G401.6 (cell line): ENCODE data around the gene CD4.

ENCODE experiments used
- FAIRE-seq: peaks from 2 replicates; lab custom pipeline; 2012; peaks lifted over from hg19 to GRCh38; lab: Jason Lieb, UNC

CD4 gene

DNA sequence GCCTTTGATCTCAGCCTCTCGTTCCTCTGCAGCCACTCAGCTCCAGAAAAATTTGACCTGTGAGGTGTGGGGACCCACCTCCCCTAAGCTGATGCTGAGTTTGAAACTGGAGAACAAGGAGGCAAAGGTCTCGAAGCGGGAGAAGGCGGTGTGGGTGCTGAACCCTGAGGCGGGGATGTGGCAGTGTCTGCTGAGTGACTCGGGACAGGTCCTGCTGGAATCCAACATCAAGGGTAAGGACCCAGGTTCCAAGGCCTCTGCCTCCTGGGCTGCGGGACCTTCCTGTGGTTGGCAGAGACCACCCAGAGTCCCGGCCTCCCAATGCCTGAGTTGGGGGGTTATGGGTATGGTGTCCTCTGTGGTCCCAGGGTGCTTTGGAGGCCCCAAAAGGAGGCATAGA lies 27.8 kb downstream of the CD4 start:
- FAIRE-seq = no peak

DNA sequence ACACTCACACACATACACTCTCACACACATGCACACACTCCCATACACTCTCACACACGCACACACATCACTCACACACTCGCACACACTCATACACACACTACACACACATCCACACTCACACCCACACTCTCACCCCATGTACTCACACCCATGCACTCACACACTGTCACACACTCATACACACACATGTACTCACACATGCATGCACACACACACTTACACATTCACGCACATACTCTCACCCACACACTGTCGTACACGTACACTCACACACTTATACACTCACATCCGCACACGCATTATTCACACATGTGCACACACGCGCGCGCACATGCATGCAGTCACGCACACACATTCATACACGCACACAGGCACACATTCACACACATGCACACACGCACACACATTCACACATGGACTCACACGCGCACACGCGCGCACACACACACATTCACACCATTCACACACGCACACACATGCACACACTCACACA lies 28.4 kb downstream of the CD4 start:
- FAIRE-seq = no peak

- no peak for FAIRE-seq
These were observed 28.9 kb downstream of the CD4 start for GRCh38 chr12:6818222-6818621.

- FAIRE-seq = no peak
These were observed 29.3 kb downstream of the CD4 start for GRCh38 chr12:6818645-6819044.

DNA sequence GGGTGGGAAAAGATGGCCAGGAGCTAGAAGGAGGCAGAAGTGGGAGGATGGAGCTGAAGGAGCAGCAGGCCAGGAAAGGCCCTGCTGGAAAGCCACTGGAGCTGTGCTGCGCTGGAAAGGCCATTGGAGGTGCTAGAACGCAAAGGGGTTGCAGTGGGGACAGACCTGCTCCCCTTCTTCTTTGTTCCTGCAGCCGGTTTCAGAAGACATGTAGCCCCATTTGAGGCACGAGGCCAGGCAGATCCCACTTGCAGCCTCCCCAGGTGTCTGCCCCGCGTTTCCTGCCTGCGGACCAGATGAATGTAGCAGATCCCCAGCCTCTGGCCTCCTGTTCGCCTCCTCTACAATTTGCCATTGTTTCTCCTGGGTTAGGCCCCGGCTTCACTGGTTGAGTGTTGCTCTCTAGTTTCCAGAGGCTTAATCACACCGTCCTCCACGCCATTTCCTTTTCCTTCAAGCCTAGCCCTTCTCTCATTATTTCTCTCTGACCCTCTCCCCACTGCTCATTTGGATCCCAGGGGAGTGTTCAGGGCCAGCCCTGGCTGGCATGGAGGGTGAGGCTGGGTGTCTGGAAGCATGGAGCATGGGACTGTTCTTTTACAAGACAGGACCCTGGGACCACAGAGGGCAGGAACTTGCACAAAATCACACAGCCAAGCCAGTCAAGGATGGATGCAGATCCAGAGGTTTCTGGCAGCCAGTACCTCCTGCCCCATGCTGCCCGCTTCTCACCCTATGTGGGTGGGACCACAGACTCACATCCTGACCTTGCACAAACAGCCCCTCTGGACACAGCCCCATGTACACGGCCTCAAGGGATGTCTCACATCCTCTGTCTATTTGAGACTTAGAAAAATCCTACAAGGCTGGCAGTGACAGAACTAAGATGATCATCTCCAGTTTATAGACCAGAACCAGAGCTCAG lies 30.0 kb downstream of the CD4 start:
- FAIRE-seq = no peak

DNA sequence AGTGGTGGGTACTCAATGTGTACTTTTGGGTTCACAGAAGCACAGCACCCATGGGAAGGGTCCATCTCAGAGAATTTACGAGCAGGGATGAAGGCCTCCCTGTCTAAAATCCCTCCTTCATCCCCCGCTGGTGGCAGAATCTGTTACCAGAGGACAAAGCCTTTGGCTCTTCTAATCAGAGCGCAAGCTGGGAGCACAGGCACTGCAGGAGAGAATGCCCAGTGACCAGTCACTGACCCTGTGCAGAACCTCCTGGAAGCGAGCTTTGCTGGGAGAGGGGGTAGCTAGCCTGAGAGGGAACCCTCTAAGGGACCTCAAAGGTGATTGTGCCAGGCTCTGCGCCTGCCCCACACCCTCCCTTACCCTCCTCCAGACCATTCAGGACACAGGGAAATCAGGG lies 30.8 kb downstream of the CD4 start:
- no peak for FAIRE-seq

GRCh38 chr12:6821591-6822425 lies 32.5 kb downstream of the CD4 start, which contains the start of gene GPR162:
TSS of gene GPR162 (plus strand) at chr12:6821821. CDS start at chr12:6823899, 2,078 bp downstream.
- FAIRE-seq = no peak

DNA sequence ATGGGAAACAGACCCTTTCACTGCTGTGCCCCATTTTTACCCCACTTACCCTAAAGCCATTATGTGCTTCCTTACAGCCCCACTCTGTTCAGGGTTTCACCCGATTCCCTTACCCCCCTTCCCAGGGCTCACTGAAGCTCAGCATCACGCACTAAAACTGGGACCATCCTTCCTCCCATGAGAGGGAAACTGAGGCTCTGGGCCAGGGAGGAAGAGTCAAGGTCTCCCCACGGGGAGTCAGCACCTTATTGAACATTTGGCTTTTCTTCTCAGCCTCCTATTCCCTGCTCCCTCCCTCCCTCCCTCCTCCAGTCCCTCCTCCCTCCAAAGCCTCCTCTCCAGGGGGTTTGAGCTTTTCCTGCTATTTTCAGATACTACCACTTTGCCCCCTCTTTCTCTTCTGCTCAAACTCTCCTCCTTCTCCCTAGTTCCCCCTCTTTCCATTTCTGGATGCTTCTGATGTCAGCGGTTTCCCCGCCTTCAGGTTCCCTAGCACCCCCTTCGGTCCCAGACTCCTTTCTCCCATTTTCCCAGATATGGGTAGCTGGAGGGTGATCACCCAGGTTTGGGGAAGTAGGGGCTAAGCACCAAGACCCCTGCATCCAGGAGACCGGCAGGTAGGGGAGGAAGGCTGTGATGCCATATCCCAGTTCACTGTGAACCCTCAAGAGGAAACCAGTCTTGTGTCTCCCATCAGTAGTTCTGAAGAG lies 33.3 kb downstream of the CD4 start:
- no peak for FAIRE-seq

DNA sequence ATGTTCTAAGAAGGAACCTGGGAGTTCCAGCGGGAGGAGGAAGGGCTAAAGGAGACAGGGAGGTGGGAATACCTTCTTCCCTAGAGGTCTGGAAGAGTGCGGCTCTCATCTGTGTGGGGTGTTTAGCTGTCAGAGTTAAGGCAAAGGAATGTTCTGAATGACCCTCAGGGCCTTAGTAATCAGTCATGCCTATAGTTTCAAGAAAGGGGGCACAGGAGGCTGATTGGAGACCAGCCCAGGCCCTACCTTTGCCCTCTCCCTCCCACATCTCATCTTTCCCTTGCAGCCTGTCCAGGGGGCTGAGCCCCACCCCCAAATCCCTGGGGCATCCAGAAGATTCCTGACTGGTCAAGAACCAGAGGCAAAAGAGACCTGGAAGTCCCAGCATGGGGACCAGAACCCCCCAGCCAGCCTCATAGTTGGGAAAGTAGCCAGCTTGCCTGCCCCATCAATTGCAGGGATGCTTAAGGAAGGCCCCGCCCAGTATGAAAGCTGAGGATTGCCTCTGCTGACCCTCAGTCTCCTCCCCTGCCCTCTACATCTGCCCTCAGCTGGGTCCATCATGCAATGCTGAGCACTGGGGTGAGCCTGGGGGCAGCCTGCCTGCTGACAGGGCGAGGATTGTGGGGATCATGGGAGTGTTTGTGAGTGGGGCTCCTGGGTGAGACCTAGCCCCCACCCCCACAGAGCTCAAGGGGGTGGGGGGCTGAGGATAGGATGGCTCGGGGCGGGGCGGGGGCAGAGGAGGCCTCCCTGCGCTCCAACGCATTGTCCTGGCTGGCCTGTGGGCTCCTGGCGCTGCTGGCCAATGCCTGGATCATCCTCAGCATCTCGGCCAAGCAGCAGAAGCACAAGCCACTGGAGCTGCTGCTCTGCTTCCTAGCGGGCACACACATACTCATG lies 34.1 kb downstream of the CD4 start:
- FAIRE-seq = no peak

GRCh38 chr12:6824085-6824775 lies 34.9 kb downstream of the CD4 start:
- FAIRE-seq = no peak

DNA sequence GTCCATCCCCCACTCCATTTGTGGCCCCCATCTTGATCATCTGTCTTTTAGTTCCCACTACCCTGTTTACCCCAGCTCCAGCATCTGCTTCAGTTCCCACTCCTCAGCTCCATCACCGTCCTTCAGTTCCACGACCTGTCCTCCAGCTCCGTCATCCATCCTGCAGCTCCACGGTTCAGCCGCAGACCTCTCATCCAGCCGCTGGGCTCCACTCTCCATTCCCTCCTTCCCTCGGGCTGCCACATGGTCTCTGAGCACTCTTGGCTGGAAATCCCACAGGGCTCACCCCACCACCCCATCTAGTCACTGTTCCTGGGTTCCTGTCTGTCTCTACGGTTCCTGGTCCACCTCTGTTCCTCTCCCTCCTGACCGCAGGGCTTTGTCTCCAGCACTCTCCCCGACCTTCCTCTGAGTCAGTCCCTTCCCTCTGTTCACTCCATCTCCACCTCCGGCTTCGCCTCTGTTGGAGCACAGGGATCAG lies 35.6 kb downstream of the CD4 start:
- no peak for FAIRE-seq

DNA sequence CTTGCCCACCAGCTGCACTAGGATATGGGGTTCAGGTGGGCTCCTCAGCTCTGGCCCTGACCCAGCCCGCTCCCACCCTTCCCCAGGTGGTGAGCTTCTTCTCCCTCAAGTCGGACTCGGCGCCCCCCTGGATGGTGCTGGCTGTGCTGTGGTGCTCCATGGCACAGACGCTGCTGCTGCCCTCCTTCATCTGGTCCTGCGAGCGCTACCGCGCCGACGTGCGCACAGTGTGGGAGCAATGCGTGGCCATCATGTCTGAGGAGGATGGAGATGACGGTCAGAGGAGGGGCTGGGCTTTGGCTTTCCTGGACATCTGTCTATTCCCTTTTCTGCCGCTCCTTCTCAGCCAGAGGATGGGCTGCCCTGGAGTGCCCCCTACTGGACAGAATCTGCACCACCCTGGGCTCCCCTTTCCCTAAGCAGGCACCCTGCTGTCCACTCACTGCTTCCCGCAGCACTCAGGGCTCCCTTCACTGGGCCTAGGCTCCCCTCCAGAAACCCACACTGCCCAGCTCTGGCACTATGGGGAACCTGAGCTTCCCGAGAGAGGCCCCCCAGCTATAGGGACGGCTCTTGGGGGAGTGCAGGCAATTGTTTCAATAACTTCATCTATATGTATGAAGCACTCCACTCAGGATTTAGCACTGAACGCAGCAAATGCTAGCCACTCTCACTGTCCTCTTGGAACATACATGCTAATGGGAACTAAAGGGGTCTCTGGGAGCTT lies 36.2 kb downstream of the CD4 start:
- FAIRE-seq = peak; percentile 81

- no peak for FAIRE-seq
These were observed 36.9 kb downstream of the CD4 start for GRCh38 chr12:6826125-6826733.

DNA sequence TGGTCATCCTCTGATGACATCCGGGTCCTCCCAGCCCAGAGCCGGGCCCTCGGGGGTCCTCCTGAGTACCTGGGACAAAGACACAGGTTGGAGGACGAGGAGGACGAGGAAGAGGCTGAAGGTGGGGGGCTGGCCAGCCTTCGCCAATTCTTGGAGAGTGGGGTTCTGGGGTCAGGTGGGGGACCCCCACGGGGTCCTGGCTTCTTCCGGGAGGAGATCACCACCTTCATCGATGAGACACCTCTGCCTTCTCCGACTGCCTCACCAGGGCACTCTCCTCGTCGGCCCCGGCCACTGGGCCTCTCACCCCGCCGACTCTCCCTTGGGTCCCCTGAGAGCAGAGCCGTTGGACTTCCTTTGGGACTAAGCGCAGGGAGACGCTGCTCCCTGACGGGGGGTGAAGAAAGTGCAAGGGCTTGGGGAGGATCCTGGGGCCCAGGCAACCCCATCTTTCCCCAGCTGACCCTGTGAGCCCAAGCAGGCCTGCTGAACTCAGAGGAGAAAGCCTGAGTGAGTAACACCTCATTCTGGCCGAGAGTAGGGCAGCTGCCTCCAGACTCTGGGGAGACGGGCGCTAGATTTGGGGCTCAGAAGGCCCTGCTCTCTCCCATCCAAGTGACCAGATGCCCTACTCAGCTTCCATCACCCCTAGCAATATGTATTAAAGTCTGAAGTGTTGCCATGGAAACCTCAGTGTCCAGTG lies 37.6 kb downstream of the CD4 start:
- FAIRE-seq = no peak

GRCh38 chr12:6827437-6827911 lies 38.1 kb downstream of the CD4 start:
- peak; percentile 97 for FAIRE-seq

DNA sequence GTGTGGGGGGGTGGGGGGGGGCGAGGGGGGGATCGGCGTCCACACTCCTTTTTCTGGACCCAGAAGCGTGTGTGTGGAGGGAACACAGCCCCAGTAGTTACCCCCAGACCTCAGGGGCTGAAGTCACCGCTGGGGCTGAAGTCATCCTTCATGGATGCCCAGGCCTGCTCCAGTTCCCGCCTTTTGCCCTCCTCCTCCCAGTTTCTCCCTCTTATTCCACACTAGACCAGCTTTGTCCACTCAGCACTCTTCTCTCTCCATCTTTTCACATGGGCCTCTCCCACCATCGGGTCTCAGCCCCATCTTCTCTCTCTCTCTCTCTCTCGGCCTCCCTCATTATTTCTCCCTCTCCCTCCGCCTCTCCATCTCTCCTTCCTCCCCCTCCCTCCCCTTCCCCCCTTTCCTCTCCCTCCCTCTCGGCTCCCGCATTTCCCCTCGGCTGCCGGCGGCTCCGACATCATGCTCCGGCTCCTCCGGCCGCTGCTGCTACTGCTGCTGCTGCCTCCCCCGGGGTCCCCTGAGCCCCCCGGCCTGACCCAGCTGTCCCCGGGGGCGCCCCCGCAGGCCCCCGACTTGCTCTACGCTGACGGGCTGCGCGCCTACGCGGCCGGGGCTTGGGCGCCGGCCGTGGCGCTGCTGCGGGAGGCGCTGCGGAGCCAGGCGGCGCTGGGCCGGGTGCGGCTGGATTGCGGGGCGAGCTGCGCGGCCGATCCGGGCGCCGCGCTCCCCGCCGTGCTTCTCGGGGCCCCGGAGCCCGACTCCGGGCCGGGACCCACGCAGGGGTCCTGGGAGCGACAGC lies 38.9 kb downstream of the CD4 start, which contains the start of gene P3H3:
P3H3 (plus strand) TSS at position 426 of the 799 bp plus-strand sequence; CDS start at position 460, 34 bp downstream.
- no peak for FAIRE-seq

- no peak for FAIRE-seq
These were observed 39.6 kb downstream of the CD4 start for GRCh38 chr12:6828781-6829535.
